Skeletal muscle tissue (tissue), 4 donors: ENCODE data around the gene DAPK1. TPM values are rescaled to one million over a fixed set of nuclear protein-coding genes. Genes with fewer than 3 reads are reported as not detected.

ENCODE experiments used
- H3K27ac ChIP-seq: one replicate; pipeline ENCODE4 v1.7.0; 2013; ENCODE audit warnings: mild to moderate bottlenecking, low read depth, low read length, inconsistent platforms
- H3K27me3 ChIP-seq, 3 donors: one replicate each; pipeline ENCODE4 v1.7.0; 2013; ENCODE audit warnings: low read length in 3 of 3; ENCODE audit not compliant: control insufficient read depth in 3 of 3, insufficient read depth in 3 of 3
- H3K36me3 ChIP-seq, 3 donors: one replicate each; pipeline ENCODE4 v1.7.0; 2013; ENCODE audit warnings: low read length in 3 of 3; ENCODE audit not compliant: control insufficient read depth in 3 of 3, insufficient read depth in 3 of 3
- H3K4me1 ChIP-seq, 3 donors: one replicate each; pipeline ENCODE4 v1.7.0; 2013; ENCODE audit warnings: low read length in 3 of 3, mild to moderate bottlenecking in 3 of 3; ENCODE audit not compliant: control insufficient read depth in 3 of 3, insufficient read depth in 3 of 3
- H3K4me3 ChIP-seq, 3 donors: one replicate each; pipeline ENCODE4 v1.7.0; 2013; ENCODE audit warnings: low read length in 3 of 3
- H3K9ac ChIP-seq, 3 donors: one replicate each; pipeline ENCODE4 v1.7.0; 2013; ENCODE audit warnings: low read length in 3 of 3, mild to moderate bottlenecking in 3 of 3, moderate library complexity in 2 of 3, low read depth in 1 of 3
- H3K9me3 ChIP-seq, 3 donors: one replicate each; pipeline ENCODE4 v1.7.0; 2013; ENCODE audit warnings: low read length in 3 of 3; ENCODE audit not compliant: control insufficient read depth in 3 of 3
- total RNA-seq: library from RNA; depleted of rRNA; stranded (reverse); fragments of >200 nt; gene quantifications from one replicate; pipeline ENCODE4 v1.2.3, GENCODE V29; 2014
- donor health status: Osteomylitis.

Gene DAPK1
- total RNA-seq, 1 donor from 2014 or later: 18.8 TPM

- Histone ChIP-seq H3K4me3 (no peak overlapping the region), H3K9me3 (no peaks in the 10 kb centered on the region), H3K27ac (no peak overlapping the region), H3K9ac (no peak overlapping the region), H3K4me1 (peaks cover 0 to 3% (median 0%) of the 10 kb centered on the region in 3 donors), H3K27me3 (no peaks in the 10 kb centered on the region), H3K36me3 (no peaks in the 10 kb centered on the region)
These were observed 87.6 kb downstream of the DAPK1 start for GRCh38 chr9:87585123-87585855.

- Histone ChIP-seq H3K27ac (no peak overlapping the region), H3K4me1 (peaks cover 1 to 3% (median 2%) of the 10 kb centered on the region in 3 donors), H3K9me3 (no peaks in the 10 kb centered on the region), H3K36me3 (no peaks in the 10 kb centered on the region), H3K27me3 (no peaks in the 10 kb centered on the region), H3K9ac (no peak overlapping the region), H3K4me3 (no peak overlapping the region)
These were observed 89.2 kb downstream of the DAPK1 start for GRCh38 chr9:87586731-87587355.

GRCh38 chr9:87587356-87587745, 89.7 kb downstream of the DAPK1 start:
- H3K27me3 ChIP-seq: no peaks in the 10 kb centered on the region
- H3K9ac ChIP-seq: no peak overlapping the region
- no peaks in the 10 kb centered on the region for H3K9me3 ChIP-seq
- no peaks in the 10 kb centered on the region for H3K36me3 ChIP-seq
- peaks cover 7 to 8% (median 7%) of the 10 kb centered on the region in 3 donors for H3K4me1 ChIP-seq
- no peak overlapping the region for H3K27ac ChIP-seq
- no peak overlapping the region for H3K4me3 ChIP-seq

GRCh38 chr9:87587864-87588263, 90.2 kb downstream of the DAPK1 start:
- Histone ChIP-seq H3K9ac (no peak overlapping the region), H3K4me1 (peaks cover 11 to 13% (median 12%) of the 10 kb centered on the region in 3 donors), H3K9me3 (no peaks in the 10 kb centered on the region), H3K27ac (no peak overlapping the region), H3K4me3 (no peak overlapping the region), H3K27me3 (no peaks in the 10 kb centered on the region), H3K36me3 (no peaks in the 10 kb centered on the region)

GRCh38 chr9:87588339-87588738, 90.7 kb downstream of the DAPK1 start:
- no peaks in the 10 kb centered on the region for H3K36me3 ChIP-seq

GRCh38 chr9:87590996-87591395, 93.3 kb downstream of the DAPK1 start:
- Histone ChIP-seq H3K9ac (no peak overlapping the region), H3K36me3 (no peaks in the 10 kb centered on the region), H3K9me3 (no peaks in the 10 kb centered on the region), H3K27ac (no peak overlapping the region), H3K27me3 (no peaks in the 10 kb centered on the region), H3K4me3 (no peak overlapping the region), H3K4me1 (peaks cover 27 to 34% (median 29%) of the 10 kb centered on the region in 3 donors)

More at GRCh38 chr9:87588339-87588738, 90.7 kb downstream of the DAPK1 start:
- H3K9ac ChIP-seq: no peak overlapping the region
- H3K4me3 ChIP-seq: no peak overlapping the region
- peaks cover 16 to 18% (median 16%) of the 10 kb centered on the region in 3 donors for H3K4me1 ChIP-seq
- no peaks in the 10 kb centered on the region for H3K27me3 ChIP-seq
- no peaks in the 10 kb centered on the region for H3K9me3 ChIP-seq
- no peak overlapping the region for H3K27ac ChIP-seq

- no peaks in the 10 kb centered on the region for H3K36me3 ChIP-seq
- peak overlapping the region in 2 of 3 donors; percentile 52 to 55 for H3K9ac ChIP-seq
- H3K4me1 ChIP-seq: peaks cover 34 to 51% (median 36%) of the 10 kb centered on the region in 3 donors
- H3K4me3 ChIP-seq: peak overlapping the region; percentile 41 to 64 (median 50)
- no peaks in the 10 kb centered on the region for H3K9me3 ChIP-seq
- H3K27me3 ChIP-seq: no peaks in the 10 kb centered on the region
- H3K27ac ChIP-seq: peak overlapping the region; percentile 26
These were observed 95.1 kb downstream of the DAPK1 start for GRCh38 chr9:87592554-87593358.

- no peak overlapping the region for H3K4me3 ChIP-seq
- H3K4me1 ChIP-seq: peaks cover 36 to 52% (median 41%) of the 10 kb centered on the region in 3 donors
- H3K27me3 ChIP-seq: no peaks in the 10 kb centered on the region
- no peaks in the 10 kb centered on the region for H3K36me3 ChIP-seq
- H3K9ac ChIP-seq: no peak overlapping the region
- H3K27ac ChIP-seq: peak overlapping the region; percentile 26
- H3K9me3 ChIP-seq: no peaks in the 10 kb centered on the region
These were observed 95.8 kb downstream of the DAPK1 start for GRCh38 chr9:87593359-87593980.

GRCh38 chr9:87594194-87594593, 96.5 kb downstream of the DAPK1 start:
- Histone ChIP-seq H3K9me3 (no peaks in the 10 kb centered on the region), H3K27ac (no peak overlapping the region), H3K9ac (no peak overlapping the region), H3K27me3 (no peaks in the 10 kb centered on the region), H3K36me3 (no peaks in the 10 kb centered on the region), H3K4me3 (no peak overlapping the region), H3K4me1 (peaks cover 36 to 52% (median 47%) of the 10 kb centered on the region in 3 donors)
